OCI-LY3 (cell line): ENCODE data around the gene ACKR3.

Experiments used
- H2AFZ ChIP-seq: fragments of 200-600, 300-600 bp; shearing (Covaris generic); 2 replicates; pipeline ENCODE4 v1.6.0; 2014; ENCODE audit warnings: antibody characterized with exemption, low read depth, low read length
- H3K27ac ChIP-seq: fragments of 200-600, 300-600 bp; sonication (generic); 2 replicates; pipeline ENCODE4 v1.5.1; 2014; ENCODE audit warnings: mild to moderate bottlenecking, low read length, moderate library complexity, mixed read lengths
- H3K27me3 ChIP-seq: fragments of 200-600, 300-600 bp; sonication (generic); 2 replicates; pipeline ENCODE4 v1.6.1; 2014; ENCODE audit warnings: low read depth, low read length, mixed read lengths
- H3K36me3 ChIP-seq: fragments of 200-600, 300-600 bp; sonication (generic); replicated peaks from 2 replicates; pipeline ENCODE3; 2014; ENCODE audit warnings: low read depth, low read length, mixed read lengths
- H3K4me1 ChIP-seq: fragments of 300-600, 200-600 bp; sonication (generic); 2 replicates; pipeline ENCODE4 v1.6.1; 2014; ENCODE audit warnings: low read length, mixed read lengths
- H3K4me2 ChIP-seq: fragments of 200-600, 300-600 bp; sonication (generic); 2 replicates; pipeline ENCODE4 v1.6.1; 2014; ENCODE audit warnings: low read length, mixed read lengths
- H3K4me3 ChIP-seq: fragments of 300-600, 200-600 bp; sonication (generic); 2 replicates; pipeline ENCODE4 v1.5.1; 2014; ENCODE audit warnings: antibody characterized with exemption, mild to moderate bottlenecking, low read length, moderate library complexity
- H3K79me2 ChIP-seq: fragments of 300-600, 200-600 bp; shearing (Covaris generic); 2 replicates; pipeline ENCODE4 v1.6.1; 2014; ENCODE audit warnings: mild to moderate bottlenecking, low read length, mixed read lengths
- H3K9ac ChIP-seq: fragments of 300-600, 200-600 bp; shearing (Covaris generic); 2 replicates; pipeline ENCODE4 v1.6.0; 2014; ENCODE audit warnings: mild to moderate bottlenecking, low read length, moderate library complexity
- H3K9me3 ChIP-seq: fragments of 200-600, 300-600 bp; shearing (Covaris generic); 2 replicates; pipeline ENCODE4 v1.6.1; 2014; ENCODE audit warnings: low read length, mixed read lengths; ENCODE audit not compliant: insufficient read depth
- H4K20me1 ChIP-seq: fragments of 200-600, 300-600 bp; sonication (generic); 2 replicates; pipeline ENCODE4 v1.6.1; 2016; ENCODE audit warnings: low read length, mixed read lengths; ENCODE audit not compliant: insufficient read depth
- CTCF ChIP-seq: fragments of 200-600, 300-600 bp; sonication (generic); IDR thresholded peaks from 2 replicates; pipeline ENCODE4 v1.5.1; 2014; ENCODE audit warnings: antibody characterized with exemption, low read length, low read depth
- EZH2phosphoT487 ChIP-seq: fragments of 200-600 bp; shearing (Covaris generic); IDR thresholded peaks from 2 replicates; pipeline ENCODE4 v1.6.1; 2018; ENCODE audit warnings: antibody characterized with exemption, mixed run types, low read depth

ACKR3 gene

DNA sequence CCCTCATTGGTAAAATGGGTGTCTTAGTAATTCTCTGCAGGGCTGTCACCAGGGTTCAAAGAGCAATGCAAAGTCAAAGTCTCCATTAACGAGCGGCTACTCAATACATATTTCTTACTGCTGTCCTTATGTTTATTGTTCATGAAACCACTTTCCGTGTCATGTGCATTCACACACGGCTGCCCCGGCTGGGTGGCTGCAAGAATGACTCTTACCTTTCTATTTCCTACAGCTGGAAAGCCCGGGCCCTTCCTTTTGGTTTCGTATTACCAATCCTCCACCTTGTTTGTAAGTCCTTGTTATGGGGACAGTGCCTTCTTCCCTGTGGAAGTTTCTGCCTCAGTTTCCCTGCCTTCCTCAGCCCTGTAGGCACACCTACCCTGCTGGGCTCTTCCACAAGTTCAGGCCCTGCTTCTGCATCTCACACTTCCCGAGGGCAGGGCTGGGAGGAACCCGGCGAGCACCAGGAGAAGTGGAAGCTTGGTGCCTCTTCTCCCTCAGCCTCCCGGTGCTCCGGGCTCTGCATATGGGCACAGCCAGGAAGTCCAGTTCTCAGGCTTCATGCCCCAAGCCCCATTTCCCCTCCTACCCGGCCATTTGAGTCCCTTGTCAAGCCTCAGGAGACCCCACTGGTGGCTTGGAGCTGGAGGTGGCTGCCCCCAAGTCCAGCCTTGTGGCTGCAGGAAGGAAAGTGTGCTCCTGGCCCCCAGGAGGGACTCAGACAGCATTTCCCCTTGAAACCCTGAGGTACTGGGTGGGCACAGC, 18.7 kb upstream of the ACKR3 start:
- no peak overlapping the region for H2AFZ ChIP-seq

DNA sequence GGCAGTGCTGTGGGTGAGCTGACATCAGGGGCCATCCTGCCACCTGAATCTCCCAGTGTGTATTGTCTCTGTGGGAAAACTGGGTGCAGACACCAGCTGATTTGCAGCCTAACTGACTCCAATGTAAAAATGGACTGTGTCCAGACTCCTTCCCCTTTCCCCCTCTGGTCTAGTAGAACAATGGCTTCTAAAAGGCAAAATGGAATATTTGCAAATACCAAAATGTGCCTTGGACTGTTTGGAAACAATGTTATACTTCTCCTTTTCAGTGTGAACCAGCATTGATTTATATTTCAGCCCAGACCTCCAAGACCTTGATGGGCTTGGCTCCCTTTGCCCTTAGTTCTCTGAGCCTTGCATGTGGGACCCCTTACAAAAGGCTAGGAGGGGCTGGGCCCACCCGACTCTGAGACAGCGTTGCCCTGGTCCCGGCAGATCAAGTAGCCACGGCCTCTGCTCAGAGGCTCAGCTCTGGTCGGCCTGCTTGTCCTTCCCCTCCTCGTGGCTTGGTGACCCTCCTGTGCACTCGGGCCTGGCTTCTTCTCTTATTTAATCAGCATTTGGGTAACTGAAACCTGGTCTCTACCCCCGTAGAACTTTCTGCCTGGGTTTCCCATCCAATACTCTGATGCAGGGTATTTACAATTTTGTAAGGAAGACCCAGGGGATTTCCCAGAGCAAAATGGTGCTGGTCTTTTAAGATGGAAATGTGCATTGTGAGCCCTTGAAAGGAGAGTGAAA, 18.0 kb upstream of the ACKR3 start:
- peak overlapping the region; percentile 91 for H3K4me2 ChIP-seq
- H3K79me2 ChIP-seq = no peaks in the 10 kb centered on the region
- H2AFZ ChIP-seq = no peak overlapping the region
- peak overlapping the region; percentile 66 for H3K4me3 ChIP-seq
- peak overlapping the region; percentile 93 for H3K27ac ChIP-seq
- peaks cover 80% of the 10 kb centered on the region for H3K4me1 ChIP-seq
- H3K9ac ChIP-seq = peak overlapping the region; percentile 73
- no peaks in the 10 kb centered on the region for H4K20me1 ChIP-seq
- TF ChIP-seq CTCF (no peak), EZH2phosphoT487 (no peak)
- peaks cover 10% of the 10 kb centered on the region; the same call in 1 of the 2 replicates for H3K9me3 ChIP-seq
- no peaks in the 10 kb centered on the region for H3K27me3 ChIP-seq
- peaks cover 8% of the 10 kb centered on the region for H3K36me3 ChIP-seq

More for the DNA sequence above, 18.7 kb upstream of the ACKR3 start:
- no peaks in the 10 kb centered on the region for H4K20me1 ChIP-seq
- H3K9me3 ChIP-seq = peaks cover 10% of the 10 kb centered on the region; the same call in 1 of the 2 replicates
- peak overlapping the region; percentile 73 for H3K9ac ChIP-seq
- no peaks in the 10 kb centered on the region for H3K79me2 ChIP-seq
- H3K4me3 ChIP-seq = peak overlapping the region; percentile 66
- peaks cover 87% of the 10 kb centered on the region for H3K4me1 ChIP-seq
- peaks cover 8% of the 10 kb centered on the region for H3K36me3 ChIP-seq
- no peaks in the 10 kb centered on the region for H3K27me3 ChIP-seq
- H3K27ac ChIP-seq = peak overlapping the region; percentile 93
- H3K4me2 ChIP-seq = peak overlapping the region; percentile 91
- no peak for TF ChIP-seq CTCF
- TF ChIP-seq EZH2phosphoT487 = no peak

- H4K20me1 ChIP-seq = no peaks in the 10 kb centered on the region
- peaks cover 8% of the 10 kb centered on the region for H3K36me3 ChIP-seq
- H3K9ac ChIP-seq = peak overlapping the region; percentile 73; the same call in 1 of the 2 replicates
- peak overlapping the region; percentile 34 for H3K4me3 ChIP-seq
- no peaks in the 10 kb centered on the region for H3K79me2 ChIP-seq
- peaks cover 74% of the 10 kb centered on the region for H3K4me1 ChIP-seq
- H3K9me3 ChIP-seq = peaks cover 10% of the 10 kb centered on the region; the same call in 1 of the 2 replicates
- H3K27me3 ChIP-seq = no peaks in the 10 kb centered on the region
- no peak for TF ChIP-seq CTCF
- no peak for TF ChIP-seq EZH2phosphoT487
- peak overlapping the region; percentile 91 for H3K4me2 ChIP-seq
- peak overlapping the region; percentile 93 for H3K27ac ChIP-seq
- no peak overlapping the region for H2AFZ ChIP-seq
Observed at GRCh38 chr2:236552212-236552542, 17.4 kb upstream of the ACKR3 start.
